ENCODE data around the gene LCLAT1.

The LCLAT1 gene

DNA sequence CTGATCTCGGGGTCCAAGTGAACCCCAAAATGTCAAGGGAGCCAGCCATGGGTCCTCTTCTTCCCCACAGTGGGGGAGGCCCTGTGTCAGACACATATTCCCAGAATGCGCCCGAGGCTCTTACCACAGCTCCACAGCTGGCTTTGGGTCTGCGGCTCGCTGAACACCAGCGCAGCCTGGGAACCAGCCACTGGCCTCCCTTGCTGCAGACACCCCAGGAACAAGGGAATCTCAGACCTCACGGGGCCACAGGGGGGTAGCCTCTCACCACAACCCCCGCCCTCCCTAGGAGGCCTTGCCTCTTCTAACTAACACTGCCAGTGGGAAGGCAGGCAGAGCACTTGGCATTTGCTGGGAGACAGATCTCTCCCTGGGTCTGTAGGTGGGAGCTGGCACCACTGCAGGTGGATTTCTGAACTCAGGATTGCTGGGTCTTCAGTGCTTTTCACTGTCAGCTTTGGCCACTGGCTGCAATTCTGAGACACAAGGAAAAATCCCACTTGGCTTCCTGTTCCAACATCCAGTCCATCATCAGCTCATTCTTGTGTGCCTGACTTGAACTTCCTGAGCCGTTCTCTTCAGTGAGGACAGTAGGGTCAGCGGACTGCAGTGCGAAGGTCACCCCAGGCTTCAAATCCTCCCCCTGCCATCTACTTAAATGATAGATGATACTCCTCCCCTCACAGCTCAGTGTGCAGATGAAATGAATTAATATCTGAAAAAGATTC is 231.5 kb downstream of the LCLAT1 start:
- DNase-seq (ENCODE audit: low read depth): no peak
- no peak for TF ChIP-seq CTCF (IDR thresholded peaks at IDR 0.05; ENCODE audit: low read depth, low read length, missing control alignments)

DNA sequence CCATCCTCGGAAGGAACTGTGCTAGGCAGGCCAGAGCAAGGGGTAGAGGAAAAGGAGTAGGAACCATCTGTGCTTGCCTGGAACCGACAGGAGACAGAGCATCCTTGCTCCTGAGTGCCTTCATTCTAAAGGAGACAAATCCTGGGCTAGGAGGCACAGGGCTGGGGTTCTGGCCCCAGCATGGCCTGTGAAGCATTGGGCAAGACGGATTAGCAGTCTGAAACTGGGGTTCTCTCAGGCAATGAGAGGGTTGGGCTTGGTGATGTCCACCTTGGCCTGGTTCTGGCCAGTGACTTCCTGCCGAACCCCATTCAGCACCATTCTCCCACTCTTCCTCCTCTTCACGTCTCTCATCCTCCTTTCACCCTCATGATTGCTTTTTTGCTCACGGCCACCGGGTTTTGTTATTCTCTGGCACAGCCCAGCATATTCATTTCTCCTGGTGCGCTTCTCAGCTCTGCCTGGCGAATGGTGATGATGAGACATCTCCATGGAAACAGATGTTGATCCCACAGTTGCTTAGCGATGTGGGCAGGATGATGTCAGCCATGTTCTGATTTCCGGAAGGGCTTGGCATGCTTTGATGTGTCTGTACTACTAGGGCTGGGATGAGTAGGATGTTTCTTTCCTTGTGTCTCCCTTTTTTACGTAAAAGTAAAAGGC is 232.5 kb downstream of the LCLAT1 start:
- DNase-seq (ENCODE audit: low read depth): no peak
- TF ChIP-seq CTCF (IDR thresholded peaks at IDR 0.05; ENCODE audit: low read depth, low read length, missing control alignments): no peak
- H3K4me3 ChIP-seq (ENCODE audit: low read depth, low read length): no peak overlapping the region

More for the DNA sequence above, 231.5 kb downstream of the LCLAT1 start:
- no peak overlapping the region for H3K4me3 ChIP-seq (ENCODE audit: low read depth, low read length)

DNA sequence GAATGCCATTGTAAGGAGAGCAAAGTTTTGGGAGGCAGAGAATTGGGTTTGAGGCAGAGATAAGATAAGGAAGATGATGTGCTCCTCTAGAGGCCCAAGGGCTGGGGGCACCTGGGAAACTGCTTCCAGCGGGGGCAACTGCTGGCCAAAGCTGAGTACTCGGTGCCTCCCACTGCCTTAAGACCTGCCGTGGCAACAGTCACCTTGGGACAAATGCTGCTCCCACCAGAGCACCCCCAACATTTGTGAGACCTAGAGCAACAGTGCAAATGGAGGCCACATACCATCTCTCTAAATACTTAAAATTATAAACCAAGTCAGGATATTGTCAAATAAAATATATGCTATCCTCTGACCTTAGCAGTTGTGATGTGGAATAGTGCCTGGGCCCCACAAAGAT is 233.1 kb downstream of the LCLAT1 start:
- no peak for TF ChIP-seq CTCF (IDR thresholded peaks at IDR 0.05; ENCODE audit: low read depth, low read length, missing control alignments)
- no peak overlapping the region for H3K4me3 ChIP-seq (ENCODE audit: low read depth, low read length)
- DNase-seq (ENCODE audit: low read depth): no peak

GRCh38 chr2:30681022-30681421 is 234.0 kb downstream of the LCLAT1 start:
- H3K4me3 ChIP-seq (ENCODE audit: low read depth, low read length): no peak overlapping the region
- no peak for TF ChIP-seq CTCF (IDR thresholded peaks at IDR 0.05; ENCODE audit: low read depth, low read length, missing control alignments)
- DNase-seq (ENCODE audit: low read depth): no peak

GRCh38 chr2:30683236-30683956 is 236.3 kb downstream of the LCLAT1 start:
- TF ChIP-seq CTCF (IDR thresholded peaks at IDR 0.05; ENCODE audit: low read depth, low read length, missing control alignments): no peak
- H3K4me3 ChIP-seq (ENCODE audit: low read depth, low read length): no peak overlapping the region
- no peak for DNase-seq (ENCODE audit: low read depth)

GRCh38 chr2:30684026-30684425 is 237.0 kb downstream of the LCLAT1 start:
- no peak overlapping the region for H3K4me3 ChIP-seq (ENCODE audit: low read depth, low read length)
- TF ChIP-seq CTCF (IDR thresholded peaks at IDR 0.05; ENCODE audit: low read depth, low read length, missing control alignments): no peak
- no peak for DNase-seq (ENCODE audit: low read depth)

All from GM12864 (cell line).